ENCODE measurements around the gene TREX2.

DNA sequence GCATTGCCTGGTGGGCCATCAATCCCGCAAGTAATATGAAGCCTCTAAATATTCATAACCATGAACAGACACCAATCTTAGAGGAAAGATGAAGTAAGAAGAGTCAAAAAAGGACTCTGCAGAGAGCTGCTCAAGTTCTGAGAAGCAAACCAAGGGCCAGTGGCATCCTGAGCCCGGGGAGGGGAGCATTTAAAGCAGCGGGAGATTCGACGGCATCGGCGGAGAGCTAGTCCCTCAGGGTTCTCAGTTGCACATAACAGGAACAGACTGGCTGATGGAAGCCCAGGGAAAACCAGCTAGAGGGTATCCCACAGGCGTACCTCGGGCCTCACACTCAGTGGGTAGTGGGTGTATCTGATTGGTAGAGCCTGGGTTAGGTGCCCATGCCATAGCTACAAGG, 39.8 kb downstream of the TREX2 start:
- TF ChIP-seq, protein P1, sequence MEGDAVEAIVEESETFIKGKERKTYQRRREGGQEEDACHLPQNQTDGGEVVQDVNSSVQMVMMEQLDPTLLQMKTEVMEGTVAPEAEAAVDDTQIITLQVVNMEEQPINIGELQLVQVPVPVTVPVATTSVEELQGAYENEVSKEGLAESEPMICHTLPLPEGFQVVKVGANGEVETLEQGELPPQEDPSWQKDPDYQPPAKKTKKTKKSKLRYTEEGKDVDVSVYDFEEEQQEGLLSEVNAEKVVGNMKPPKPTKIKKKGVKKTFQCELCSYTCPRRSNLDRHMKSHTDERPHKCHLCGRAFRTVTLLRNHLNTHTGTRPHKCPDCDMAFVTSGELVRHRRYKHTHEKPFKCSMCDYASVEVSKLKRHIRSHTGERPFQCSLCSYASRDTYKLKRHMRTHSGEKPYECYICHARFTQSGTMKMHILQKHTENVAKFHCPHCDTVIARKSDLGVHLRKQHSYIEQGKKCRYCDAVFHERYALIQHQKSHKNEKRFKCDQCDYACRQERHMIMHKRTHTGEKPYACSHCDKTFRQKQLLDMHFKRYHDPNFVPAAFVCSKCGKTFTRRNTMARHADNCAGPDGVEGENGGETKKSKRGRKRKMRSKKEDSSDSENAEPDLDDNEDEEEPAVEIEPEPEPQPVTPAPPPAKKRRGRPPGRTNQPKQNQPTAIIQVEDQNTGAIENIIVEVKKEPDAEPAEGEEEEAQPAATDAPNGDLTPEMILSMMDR (IDR thresholded peaks at IDR 0.05): no peak
- TF ChIP-seq EP300 (IDR thresholded peaks at IDR 0.05): no peak

Data from gastroesophageal sphincter (tissue), 3 donors.